HG02943 (cell line): ENCODE results near the gene PPP2R2D.
A peak's percentile ranks its signal among the peaks of the same experiment; 100 is the strongest.

Source experiments
- ATAC-seq: cut with Tn5 transposase; IDR thresholded peaks from one replicate; pipeline ENCODE4 v1.9.1; 2021; ENCODE audit warnings: mild to moderate bottlenecking, low read depth, moderate library complexity; ENCODE audit not compliant: unreplicated experiment

Gene PPP2R2D

GRCh38 chr10:131925011-131925649 lies 24.3 kb downstream of the PPP2R2D start:
- ATAC-seq = no peak

GRCh38 chr10:131925716-131926115 lies 24.9 kb downstream of the PPP2R2D start:
- no peak for ATAC-seq

DNA sequence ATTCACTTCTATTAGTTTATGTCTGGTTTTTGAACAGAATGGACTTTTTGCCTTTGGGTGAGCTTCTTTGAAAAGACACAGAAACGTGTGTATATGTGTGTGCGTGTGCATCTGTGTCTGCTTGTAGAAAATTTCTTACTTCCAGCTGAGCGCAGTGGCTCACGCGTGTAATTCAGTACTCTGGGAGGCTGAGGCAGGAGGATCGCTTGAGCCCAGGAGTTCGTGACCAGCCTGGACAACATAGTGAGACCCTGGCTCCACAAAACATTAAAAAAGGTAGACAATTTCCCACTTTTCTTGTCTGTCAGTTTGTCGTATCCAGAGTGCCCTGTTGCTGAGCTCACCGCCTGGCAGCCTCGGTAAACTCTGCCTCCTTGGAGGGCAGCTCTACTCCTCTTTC lies 25.4 kb downstream of the PPP2R2D start:
- ATAC-seq = no peak

GRCh38 chr10:131926743-131927595 lies 26.2 kb downstream of the PPP2R2D start:
- no peak for ATAC-seq

GRCh38 chr10:131928248-131929095 lies 27.7 kb downstream of the PPP2R2D start:
- peak; percentile 65 for ATAC-seq

GRCh38 chr10:131929122-131929845 lies 28.5 kb downstream of the PPP2R2D start:
- ATAC-seq = no peak

- ATAC-seq = no peak
Observed at GRCh38 chr10:131930150-131930549, 29.3 kb downstream of the PPP2R2D start.

GRCh38 chr10:131930586-131931330 lies 29.9 kb downstream of the PPP2R2D start:
- ATAC-seq = no peak

DNA sequence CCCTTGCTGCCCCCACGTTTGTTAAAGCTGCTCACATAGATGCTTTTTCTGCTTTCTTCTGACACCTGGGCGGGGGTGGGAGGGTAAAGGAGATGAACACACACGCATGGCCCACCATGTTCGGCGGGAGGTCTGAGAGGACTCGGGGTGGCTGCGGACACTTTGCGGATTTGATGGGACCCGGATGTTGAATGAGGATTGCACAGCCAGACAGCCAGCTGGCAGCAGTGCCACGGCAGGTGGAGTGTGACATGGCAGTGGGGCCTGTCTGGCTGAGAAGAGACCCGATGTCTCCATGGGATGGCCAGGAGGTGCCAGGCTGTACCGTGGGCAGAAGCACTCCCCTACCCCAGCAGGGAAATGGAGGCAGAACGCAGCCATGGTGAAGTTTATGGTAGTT lies 31.2 kb downstream of the PPP2R2D start:
- no peak for ATAC-seq

- no peak for ATAC-seq
Observed at GRCh38 chr10:131933016-131933695, 32.3 kb downstream of the PPP2R2D start.

DNA sequence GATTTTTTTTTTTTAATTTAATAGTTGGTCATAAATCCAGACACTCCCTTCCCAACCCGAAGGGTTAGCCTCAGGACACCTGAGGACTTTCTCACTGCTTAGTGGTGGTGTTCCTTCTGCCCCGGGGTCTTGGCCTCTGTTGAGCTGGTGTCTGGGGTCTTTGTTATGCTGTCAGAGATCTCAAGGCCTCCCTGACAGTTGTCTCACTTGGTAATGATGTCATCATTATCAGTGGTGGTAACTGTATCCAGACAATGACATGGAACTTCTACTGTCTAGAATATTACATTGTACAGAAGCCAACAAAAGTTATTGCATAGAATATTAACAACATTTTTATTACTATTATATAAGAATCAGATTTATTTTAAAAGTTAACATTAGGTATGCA lies 32.9 kb downstream of the PPP2R2D start:
- no peak for ATAC-seq

- no peak for ATAC-seq
Observed at GRCh38 chr10:131934769-131935168, 34.0 kb downstream of the PPP2R2D start.

GRCh38 chr10:131935260-131935659 lies 34.5 kb downstream of the PPP2R2D start:
- ATAC-seq = no peak

- no peak for ATAC-seq
Observed at GRCh38 chr10:131936294-131936693, 35.5 kb downstream of the PPP2R2D start.

- no peak for ATAC-seq
Observed at GRCh38 chr10:131936736-131937135, 35.9 kb downstream of the PPP2R2D start.

- no peak for ATAC-seq
Observed at GRCh38 chr10:131937836-131938235, 37.0 kb downstream of the PPP2R2D start.

DNA sequence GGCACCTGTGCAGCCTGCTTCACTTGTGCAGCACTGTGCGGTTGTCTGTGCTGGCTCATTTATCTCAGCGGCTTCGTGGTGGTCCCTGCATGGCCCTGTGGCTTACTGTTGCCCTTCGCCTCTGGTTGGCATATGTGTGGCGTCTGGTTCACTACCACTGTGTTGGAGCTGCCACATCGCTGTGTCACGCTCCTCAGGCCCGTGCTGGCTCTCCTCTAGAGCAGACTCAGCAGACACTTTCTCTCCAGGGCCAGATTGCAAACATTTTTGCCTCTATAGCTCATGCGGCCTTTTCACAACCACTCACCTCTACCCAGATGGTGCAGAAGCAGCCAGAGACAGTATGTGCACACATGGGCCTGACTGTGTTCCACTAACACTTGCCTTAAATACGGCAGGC lies 37.9 kb downstream of the PPP2R2D start:
- ATAC-seq = no peak

- no peak for ATAC-seq
Observed at GRCh38 chr10:131942455-131942854, 41.6 kb downstream of the PPP2R2D start.
